OCI-LY1 (cell line): Measurements from ENCODE around the gene TBC1D5.

ENCODE experiments used
- H2AFZ ChIP-seq: fragments of 200-600 bp; sonication (generic), shearing (Covaris generic); 2 replicates; pipeline ENCODE4 v1.6.0; 2014; ENCODE audit warnings: antibody characterized with exemption, mild to moderate bottlenecking, low read length
- H3F3A ChIP-seq: fragments of 200-600 bp; sonication (generic), shearing (Covaris generic); 2 replicates; pipeline ENCODE4 v1.6.0; 2014; ENCODE audit warnings: mild to moderate bottlenecking, antibody characterized with exemption, low read length, moderate library complexity; ENCODE audit not compliant: insufficient read depth
- H3K27ac ChIP-seq: fragments of 200-600 bp; sonication (generic); 2 replicates; pipeline ENCODE4 v1.5.1; 2014; ENCODE audit warnings: low read length, mixed run types, mild to moderate bottlenecking, low read depth; ENCODE audit not compliant: poor library complexity, severe bottlenecking
- H3K27me3 ChIP-seq: fragments of 200-600 bp; sonication (generic); 2 replicates; pipeline ENCODE4 v1.6.0; 2014; ENCODE audit warnings: antibody characterized with exemption, mild to moderate bottlenecking, low read length, moderate library complexity; ENCODE audit not compliant: insufficient read depth
- H3K36me3 ChIP-seq: fragments of 200-600 bp; sonication (generic); 2 replicates; pipeline ENCODE4 v1.6.1; 2014; ENCODE audit warnings: mild to moderate bottlenecking, antibody characterized with exemption, low read length, moderate library complexity, mixed read lengths; ENCODE audit not compliant: insufficient read depth
- H3K4me1 ChIP-seq: fragments of 200-600 bp; sonication (generic); 2 replicates; pipeline ENCODE4 v1.5.1; 2014; ENCODE audit warnings: mild to moderate bottlenecking, low read length, moderate library complexity; ENCODE audit not compliant: insufficient read depth, severe bottlenecking
- H3K4me2 ChIP-seq: fragments of 200-600 bp; sonication (generic), shearing (Covaris generic); 2 replicates; pipeline ENCODE4 v1.6.1; 2014; ENCODE audit warnings: low read length
- H3K4me3 ChIP-seq: fragments of 200-600 bp; sonication (generic); 2 replicates; pipeline ENCODE4 v1.5.1; 2014; ENCODE audit warnings: low read length, low read depth, mild to moderate bottlenecking, mixed read lengths; ENCODE audit not compliant: poor library complexity, severe bottlenecking
- H3K79me2 ChIP-seq: fragments of 200-600 bp; shearing (Covaris generic); 2 replicates; pipeline ENCODE4 v1.6.1; 2016; ENCODE audit warnings: mixed run types, low read length, mixed read lengths; ENCODE audit not compliant: insufficient read depth
- H3K9ac ChIP-seq: fragments of 200-600 bp; sonication (generic), shearing (Covaris generic); 2 replicates; pipeline ENCODE4 v1.6.1; 2014; ENCODE audit warnings: mild to moderate bottlenecking, low read length, mixed read lengths
- H3K9me2 ChIP-seq: fragments of 200-600 bp; sonication (generic), shearing (Covaris generic); 2 replicates; pipeline ENCODE4 v1.6.1; 2014; ENCODE audit warnings: low read depth, mild to moderate bottlenecking, low read length, mixed read lengths
- H3K9me3 ChIP-seq: fragments of 200-600 bp; shearing (Covaris generic); 2 replicates; pipeline ENCODE4 v1.6.1; 2014; ENCODE audit warnings: low read length, mixed read lengths
- H4K20me1 ChIP-seq: fragments of 200-600 bp; sonication (generic), shearing (Covaris generic); 2 replicates; pipeline ENCODE4 v1.6.0; 2016; ENCODE audit warnings: mild to moderate bottlenecking, low read length; ENCODE audit not compliant: insufficient read depth
- EZH2 ChIP-seq: fragments of 200-600 bp; sonication (generic), shearing (Covaris generic); IDR thresholded peaks from 2 replicates; pipeline ENCODE4 v1.8.0; 2017; ENCODE audit warnings: borderline replicate concordance, mixed run types, mild to moderate bottlenecking, antibody characterized with exemption, low read length, moderate library complexity, mixed read lengths
- TF ChIP-seq, protein P1 (sequence below): fragments of 200-600 bp; sonication (generic), shearing (Covaris generic); IDR thresholded peaks from 2 replicates; pipeline ENCODE4 v1.5.1; 2017; ENCODE audit warnings: mild to moderate bottlenecking, antibody characterized with exemption, low read length, moderate library complexity, mixed read lengths

TBC1D5 gene

DNA sequence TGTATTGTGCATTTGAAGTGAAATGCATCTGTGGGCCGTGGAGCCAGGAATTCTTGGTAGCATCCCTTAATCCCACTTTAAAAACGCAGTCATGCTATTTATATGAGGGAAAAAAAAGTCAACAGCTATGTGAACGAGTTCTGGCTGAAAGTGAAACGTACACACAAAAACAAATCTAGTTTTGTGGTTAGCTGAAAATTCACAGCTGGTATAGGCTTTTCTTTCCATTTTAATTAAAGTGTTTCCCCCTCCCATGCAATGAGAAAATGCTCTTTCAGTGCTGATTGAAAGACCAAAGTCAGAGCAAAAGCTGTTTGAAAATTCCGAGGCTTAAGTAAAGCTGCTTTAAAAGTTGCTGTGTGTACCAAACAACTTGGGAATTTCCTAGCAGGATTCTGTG is 560.3 kb downstream of the TBC1D5 start:
- H3K4me1 ChIP-seq, result peaks cover 71% of the 10 kb centered on the region
- H3K27ac ChIP-seq, result peak overlapping the region; percentile 91
- peak overlapping the region; percentile 11 for H3K4me2 ChIP-seq
- no peak overlapping the region for H3K4me3 ChIP-seq
- H3K79me2 ChIP-seq, result no peaks in the 10 kb centered on the region
- no peaks in the 10 kb centered on the region for H3K9me3 ChIP-seq
- no peaks in the 10 kb centered on the region for H3K9me2 ChIP-seq
- no peak overlapping the region for H2AFZ ChIP-seq
- H3K9ac ChIP-seq, result peak overlapping the region; percentile 50
- H4K20me1 ChIP-seq, result no peaks in the 10 kb centered on the region
- H3K27me3 ChIP-seq, result no peaks in the 10 kb centered on the region
- H3K36me3 ChIP-seq, result no peaks in the 10 kb centered on the region
- no peak for TF ChIP-seq EZH2
- TF ChIP-seq, protein P1, sequence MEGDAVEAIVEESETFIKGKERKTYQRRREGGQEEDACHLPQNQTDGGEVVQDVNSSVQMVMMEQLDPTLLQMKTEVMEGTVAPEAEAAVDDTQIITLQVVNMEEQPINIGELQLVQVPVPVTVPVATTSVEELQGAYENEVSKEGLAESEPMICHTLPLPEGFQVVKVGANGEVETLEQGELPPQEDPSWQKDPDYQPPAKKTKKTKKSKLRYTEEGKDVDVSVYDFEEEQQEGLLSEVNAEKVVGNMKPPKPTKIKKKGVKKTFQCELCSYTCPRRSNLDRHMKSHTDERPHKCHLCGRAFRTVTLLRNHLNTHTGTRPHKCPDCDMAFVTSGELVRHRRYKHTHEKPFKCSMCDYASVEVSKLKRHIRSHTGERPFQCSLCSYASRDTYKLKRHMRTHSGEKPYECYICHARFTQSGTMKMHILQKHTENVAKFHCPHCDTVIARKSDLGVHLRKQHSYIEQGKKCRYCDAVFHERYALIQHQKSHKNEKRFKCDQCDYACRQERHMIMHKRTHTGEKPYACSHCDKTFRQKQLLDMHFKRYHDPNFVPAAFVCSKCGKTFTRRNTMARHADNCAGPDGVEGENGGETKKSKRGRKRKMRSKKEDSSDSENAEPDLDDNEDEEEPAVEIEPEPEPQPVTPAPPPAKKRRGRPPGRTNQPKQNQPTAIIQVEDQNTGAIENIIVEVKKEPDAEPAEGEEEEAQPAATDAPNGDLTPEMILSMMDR, result no peak
- no peaks in the 10 kb centered on the region; the same call in 1 of the 2 replicates for H3F3A ChIP-seq

DNA sequence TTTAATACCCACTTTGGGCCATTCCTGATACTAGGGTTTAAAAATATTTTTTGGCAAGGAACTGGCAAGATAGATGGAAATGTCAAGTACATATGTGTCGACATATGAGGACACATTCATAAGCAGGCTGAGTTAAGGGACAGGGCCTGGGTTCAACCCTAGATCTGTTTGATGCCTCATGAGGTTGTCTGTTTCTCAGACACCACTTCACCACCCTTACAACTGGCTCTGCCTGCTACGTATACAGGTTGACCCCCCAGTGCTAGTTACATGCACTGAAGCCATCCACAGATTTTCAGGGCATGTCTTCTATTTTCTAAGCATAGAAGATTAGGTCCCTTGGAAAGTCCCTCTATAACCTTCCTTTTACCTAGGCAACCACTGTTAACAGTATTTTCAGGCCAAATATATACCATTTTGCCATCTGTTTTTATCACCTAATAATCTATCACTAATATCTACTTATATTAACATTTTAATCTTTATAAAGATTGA is 561.0 kb downstream of the TBC1D5 start:
- peak overlapping the region; percentile 1; the same call in 1 of the 2 replicates for H3K4me2 ChIP-seq
- TF ChIP-seq EZH2, result no peak
- TF ChIP-seq, protein P1, result no peak
- H3K4me1 ChIP-seq, result peaks cover 65% of the 10 kb centered on the region
- H2AFZ ChIP-seq, result no peak overlapping the region
- no peaks in the 10 kb centered on the region for H3K36me3 ChIP-seq
- H3F3A ChIP-seq, result no peaks in the 10 kb centered on the region; the same call in 1 of the 2 replicates
- H3K9me3 ChIP-seq, result no peaks in the 10 kb centered on the region
- no peaks in the 10 kb centered on the region for H4K20me1 ChIP-seq
- H3K27ac ChIP-seq, result peak overlapping the region; percentile 91
- H3K27me3 ChIP-seq, result no peaks in the 10 kb centered on the region
- no peaks in the 10 kb centered on the region for H3K9me2 ChIP-seq
- no peaks in the 10 kb centered on the region for H3K79me2 ChIP-seq
- H3K4me3 ChIP-seq, result no peak overlapping the region
- H3K9ac ChIP-seq, result no peak overlapping the region

DNA sequence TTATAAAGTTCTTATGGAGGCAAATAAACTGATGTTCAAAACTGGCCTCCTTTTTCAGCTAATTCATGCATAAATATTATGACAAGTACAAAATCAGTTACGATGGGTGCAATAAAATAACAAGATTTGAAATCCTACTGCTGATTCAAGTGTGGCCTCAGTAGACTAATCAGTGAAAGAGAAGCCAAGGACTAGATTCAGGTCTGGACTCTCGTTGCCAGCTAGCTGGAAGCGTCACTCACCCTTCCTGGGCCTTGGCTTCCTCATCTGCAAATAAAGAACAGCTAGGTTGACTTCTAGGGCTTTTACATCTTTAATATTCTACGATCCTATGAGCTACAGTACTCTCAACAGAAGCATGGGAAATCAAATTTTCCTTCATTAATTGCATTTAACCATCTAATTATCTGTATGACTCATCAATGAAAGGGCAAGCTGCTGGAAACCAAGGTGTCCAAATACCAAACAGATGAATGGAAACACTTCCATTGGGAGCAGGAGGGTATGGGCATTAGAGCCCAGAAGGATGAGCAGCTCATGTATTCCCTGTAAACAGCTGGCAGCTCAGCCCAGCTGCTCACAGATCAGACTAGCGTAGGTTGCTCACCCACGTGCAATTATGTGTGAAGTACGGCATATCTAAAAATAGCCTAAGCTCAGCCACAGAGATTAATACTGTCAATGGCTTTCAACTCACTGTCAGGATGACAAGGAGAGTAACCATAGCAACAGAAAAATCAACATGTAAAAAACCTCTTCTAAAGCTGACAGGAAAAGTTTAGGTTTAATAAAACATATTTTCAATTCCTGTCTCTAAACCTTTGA is 562.8 kb downstream of the TBC1D5 start:
- H4K20me1 ChIP-seq, result no peaks in the 10 kb centered on the region
- peak overlapping the region; percentile 91 for H3K27ac ChIP-seq
- no peaks in the 10 kb centered on the region for H3K9me2 ChIP-seq
- no peak overlapping the region for H2AFZ ChIP-seq
- H3F3A ChIP-seq, result no peaks in the 10 kb centered on the region
- peak overlapping the region; percentile 13; the same call in 1 of the 2 replicates for H3K4me2 ChIP-seq
- H3K27me3 ChIP-seq, result no peaks in the 10 kb centered on the region
- TF ChIP-seq, protein P1, result no peak
- H3K4me1 ChIP-seq, result peaks cover 56% of the 10 kb centered on the region
- H3K4me3 ChIP-seq, result no peak overlapping the region
- H3K9ac ChIP-seq, result peak overlapping the region; percentile 5; the same call in 1 of the 2 replicates
- no peaks in the 10 kb centered on the region for H3K9me3 ChIP-seq
- no peaks in the 10 kb centered on the region for H3K36me3 ChIP-seq
- H3K79me2 ChIP-seq, result no peaks in the 10 kb centered on the region
